Adrenal gland (tissue), 5 donors: ENCODE data around the gene AHI1.

Experiments used
- CTCF ChIP-seq, 6 experiments: fragments of 450-650 bp in 4 of 6; fragments of 200-600 bp in 2 of 6; sonication (generic) in 1 of 6; IDR thresholded peaks; 1 replicate in 5 of 6; 2 replicates in 1 of 6; pipeline versions ENCODE4 v1.5.1 to v1.8.0; 2016 to 2021; ENCODE audit warnings: antibody characterized with exemption in 6 of 6, mild to moderate bottlenecking in 2 of 6, moderate library complexity in 1 of 6
- POLR2A ChIP-seq, 2 donors: fragments of 450-650 bp; IDR thresholded peaks; one replicate each; pipeline ENCODE4 v1.6.1; 2017; ENCODE audit warnings: antibody characterized with exemption in 2 of 2, mild to moderate bottlenecking in 2 of 2, moderate library complexity in 1 of 2
- donor health status: DM: no; HTN: no; CAD: no.

- TF ChIP-seq CTCF (IDR thresholded peaks at IDR 0.05), result no peak
- no peak for TF ChIP-seq POLR2A (IDR thresholded peaks at IDR 0.05)
Observed at GRCh38 chr6:135478626-135479025, 18.9 kb downstream of the AHI1 start.
